NCI-H1092 (cell line): ENCODE results near the gene DNM2.
"Not testable (repeated sequence)": the region's sequence is repeated elsewhere in the genome, so short reads cannot be mapped to it uniquely, and the experiment has no call there.

Experiments used
- DNase-seq: peaks from one replicate; lab custom pipeline; 2025; lab: John Stamatoyannopoulos, UW

Gene DNM2

GRCh38 chr19:10752913-10753704, 35.2 kb downstream of the DNM2 start:
- DNase-seq: no peak

DNA sequence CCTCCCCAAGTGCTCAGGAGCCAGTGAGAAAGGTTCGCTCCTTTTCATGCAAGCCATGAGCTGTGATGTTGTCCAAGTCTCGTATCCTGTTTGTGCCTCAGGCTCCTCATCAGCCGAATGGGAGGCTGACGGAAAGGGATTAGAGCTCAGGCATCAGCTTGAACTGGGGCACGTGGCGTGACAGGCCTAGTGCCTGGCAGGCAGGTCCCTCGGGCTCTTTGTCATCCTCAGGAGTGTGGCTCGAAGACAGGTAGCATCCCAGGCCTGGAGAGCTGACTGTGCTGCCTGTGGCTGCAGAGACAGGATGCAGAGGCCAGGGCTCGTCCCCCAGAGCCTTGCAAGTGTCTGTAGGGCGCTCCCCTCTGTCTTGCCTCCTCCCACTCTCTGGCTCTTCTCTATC, 38.5 kb downstream of the DNM2 start:
- DNase-seq: no peak

DNA sequence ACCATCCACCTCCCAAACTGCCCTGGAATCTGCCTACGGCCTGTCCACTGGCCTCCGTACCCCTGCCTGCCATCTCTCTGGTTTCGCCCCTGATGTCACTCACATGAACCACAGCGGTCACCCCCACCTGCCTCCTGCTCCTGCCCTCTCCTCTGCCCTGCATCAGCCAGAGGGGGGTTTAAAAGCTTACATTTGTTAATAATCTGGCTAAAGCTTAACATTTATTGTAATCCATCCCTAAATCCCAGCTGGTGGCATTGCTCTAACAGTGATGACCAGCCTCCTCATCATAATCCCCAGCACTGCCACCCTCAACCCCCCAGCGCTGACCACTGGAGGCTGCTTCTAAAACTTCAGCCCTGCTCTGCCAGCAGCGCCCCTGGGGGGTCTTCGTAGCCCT, 38.9 kb downstream of the DNM2 start:
- no peak for DNase-seq

DNA sequence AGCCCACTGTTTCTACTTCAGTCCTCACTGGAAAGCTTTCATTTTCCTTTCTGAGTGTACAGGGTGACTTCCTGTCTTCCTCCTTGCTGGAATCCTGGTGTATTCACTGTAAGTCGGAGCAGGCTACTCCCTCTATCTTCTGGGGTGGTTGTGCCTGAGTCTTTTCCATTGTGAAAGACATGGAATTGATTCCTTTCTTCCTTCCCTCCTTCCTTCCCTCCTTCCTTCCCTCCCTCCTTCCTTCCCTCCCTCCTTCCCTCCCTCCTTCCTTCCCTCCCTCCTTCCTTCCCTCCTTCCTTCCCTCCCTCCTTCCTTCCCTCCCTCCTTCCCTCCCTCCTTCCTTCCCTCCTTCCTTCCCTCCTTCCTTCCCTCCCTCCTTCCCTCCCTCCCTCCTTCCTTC, 40.2 kb downstream of the DNM2 start:
- DNase-seq: not testable (repeated sequence)

- DNase-seq: no peak
Observed at GRCh38 chr19:10758978-10759377, 41.1 kb downstream of the DNM2 start.

DNA sequence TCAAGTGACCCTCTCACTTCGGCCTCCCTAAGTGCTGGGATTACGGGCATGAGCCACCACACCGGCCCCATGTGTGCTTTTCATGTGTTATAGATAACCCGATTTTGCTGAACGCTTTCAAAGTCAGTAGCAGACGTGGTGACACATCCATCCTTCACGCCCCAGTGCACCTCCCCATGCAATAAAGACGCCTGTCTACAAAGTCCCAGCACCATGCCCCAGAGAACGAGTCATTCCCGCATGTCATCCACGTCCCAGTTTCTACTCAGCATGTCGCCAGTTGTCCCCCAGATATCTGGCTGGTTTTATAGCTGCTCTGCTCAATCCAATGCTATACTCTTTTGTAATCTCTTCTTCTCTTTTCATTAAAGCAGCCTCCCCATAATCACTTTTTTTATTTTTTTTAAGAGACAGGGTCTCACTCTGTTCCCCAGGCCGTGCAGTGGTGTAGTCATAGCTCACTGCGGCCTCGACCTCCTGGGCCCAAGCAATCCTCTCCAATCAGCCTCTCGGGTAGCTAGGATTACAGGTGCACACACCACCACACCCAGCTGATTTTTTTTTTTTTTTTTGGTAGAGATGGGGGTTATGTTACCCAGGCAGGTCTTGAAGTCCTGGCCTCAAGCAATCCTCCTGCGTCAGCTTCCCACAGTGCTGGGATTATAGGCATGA, 42.5 kb downstream of the DNM2 start:
- DNase-seq: no peak

- no peak for DNase-seq
Observed at GRCh38 chr19:10761443-10762250, 43.8 kb downstream of the DNM2 start.

GRCh38 chr19:10762656-10763055, 44.8 kb downstream of the DNM2 start:
- no peak for DNase-seq

DNA sequence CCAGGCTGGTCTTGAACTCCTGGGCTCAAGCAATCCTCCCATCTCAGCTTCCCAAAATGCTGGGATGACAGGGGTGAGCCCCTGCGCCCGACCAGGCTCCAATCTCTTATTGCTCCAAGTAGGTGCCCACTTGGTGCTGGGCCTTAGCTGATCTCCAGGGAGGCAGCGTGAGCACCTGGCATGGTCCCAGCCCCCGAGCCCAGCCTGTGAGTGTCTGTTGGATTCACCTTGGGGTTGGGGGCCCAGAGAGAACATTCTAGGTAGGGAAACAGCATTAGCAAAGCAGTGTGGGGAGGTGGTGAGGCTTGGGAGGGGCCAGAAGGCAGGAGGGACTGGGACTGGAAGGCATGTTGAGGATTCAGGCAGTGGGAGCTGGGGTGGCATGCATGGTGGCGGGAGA, 45.5 kb downstream of the DNM2 start:
- DNase-seq: no peak

DNA sequence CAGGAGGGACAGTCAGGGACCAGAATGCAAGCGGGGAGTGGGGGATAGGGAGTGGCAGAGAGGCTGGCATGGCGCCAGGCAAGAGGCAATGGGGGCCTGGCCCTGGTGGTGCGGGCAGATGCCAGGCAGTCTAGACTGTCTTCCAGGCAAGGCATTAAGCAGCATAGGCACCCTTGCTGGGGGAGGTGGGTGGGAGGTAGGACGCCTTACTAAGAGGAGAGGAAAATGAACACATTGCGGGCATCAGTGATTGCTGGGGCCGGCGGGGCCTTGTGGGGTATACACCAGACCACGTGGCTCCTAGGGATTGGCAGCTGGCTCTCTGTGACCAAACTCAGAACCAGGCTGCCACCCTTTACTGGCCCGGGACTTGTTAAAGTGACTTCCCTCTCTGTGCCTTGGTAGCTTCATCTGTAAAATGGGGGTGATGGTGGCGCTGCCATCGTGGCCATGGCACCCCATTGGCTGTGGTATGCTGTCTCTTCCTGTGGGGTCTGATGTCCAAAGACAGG, 46.0 kb downstream of the DNM2 start:
- no peak for DNase-seq

GRCh38 chr19:10764340-10764894, 46.5 kb downstream of the DNM2 start:
- no peak for DNase-seq

- DNase-seq: no peak
Observed at GRCh38 chr19:10766049-10766623, 48.3 kb downstream of the DNM2 start.

- DNase-seq: peak; percentile 88
Observed at GRCh38 chr19:10766671-10767201, 48.9 kb downstream of the DNM2 start.

DNA sequence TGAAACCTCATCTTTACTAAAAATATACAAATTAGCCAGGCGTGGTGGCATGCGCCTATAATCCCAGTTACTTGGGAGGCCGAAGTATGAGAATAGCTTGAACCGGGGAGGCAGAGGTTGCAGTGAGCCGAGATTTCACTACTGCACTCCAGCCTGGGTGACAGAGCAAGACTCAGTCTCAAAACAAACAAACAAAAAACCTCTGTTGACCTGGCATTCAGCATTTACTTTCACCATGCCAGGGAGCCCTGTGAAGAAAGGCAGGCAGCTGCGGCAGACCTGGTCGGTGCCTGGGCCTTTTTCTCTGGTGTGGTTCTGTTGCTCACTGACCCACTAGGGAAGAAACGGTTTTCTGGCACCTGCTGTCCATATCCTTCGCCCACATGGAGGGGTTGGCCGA, 49.8 kb downstream of the DNM2 start:
- no peak for DNase-seq

DNA sequence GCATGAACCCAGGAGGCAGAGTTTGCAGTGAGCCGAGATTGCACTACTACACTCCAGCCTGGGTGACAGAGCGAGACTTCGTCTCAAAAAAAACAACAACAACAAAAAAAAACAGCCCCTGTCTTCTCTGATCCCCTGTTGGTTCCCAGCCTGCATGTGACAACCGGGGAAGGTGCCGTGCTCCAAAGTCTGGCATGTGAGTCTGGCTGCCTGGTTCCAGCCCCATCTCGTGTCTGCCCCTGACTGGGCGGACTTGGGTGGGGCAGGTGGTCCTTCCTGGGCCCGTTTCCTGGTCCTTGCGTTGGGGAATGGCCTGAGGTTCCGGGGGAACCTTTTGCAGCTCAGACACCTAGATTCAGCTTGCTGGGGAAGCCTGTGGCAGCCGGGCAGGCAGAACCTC, 50.5 kb downstream of the DNM2 start:
- no peak for DNase-seq

DNA sequence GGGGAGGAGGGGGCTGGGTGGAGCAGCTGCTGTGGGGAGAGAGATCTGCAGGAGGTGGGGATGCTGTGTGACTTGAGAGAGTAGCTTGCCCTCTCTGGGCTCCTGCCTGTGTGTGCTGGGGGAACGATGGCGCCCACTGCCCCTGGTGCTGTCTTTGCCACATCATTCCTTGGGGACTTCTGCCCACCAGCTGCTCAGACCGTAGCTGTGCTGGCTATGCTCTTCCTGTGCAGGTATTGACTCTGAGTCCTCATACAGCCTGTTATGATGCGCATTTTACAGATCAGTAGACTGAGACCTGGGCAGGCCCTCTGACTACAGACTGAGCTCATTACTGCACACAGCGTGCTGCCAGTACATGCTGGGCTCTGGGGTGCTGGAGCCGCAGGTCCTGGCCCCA, 51.1 kb downstream of the DNM2 start:
- DNase-seq: no peak

DNA sequence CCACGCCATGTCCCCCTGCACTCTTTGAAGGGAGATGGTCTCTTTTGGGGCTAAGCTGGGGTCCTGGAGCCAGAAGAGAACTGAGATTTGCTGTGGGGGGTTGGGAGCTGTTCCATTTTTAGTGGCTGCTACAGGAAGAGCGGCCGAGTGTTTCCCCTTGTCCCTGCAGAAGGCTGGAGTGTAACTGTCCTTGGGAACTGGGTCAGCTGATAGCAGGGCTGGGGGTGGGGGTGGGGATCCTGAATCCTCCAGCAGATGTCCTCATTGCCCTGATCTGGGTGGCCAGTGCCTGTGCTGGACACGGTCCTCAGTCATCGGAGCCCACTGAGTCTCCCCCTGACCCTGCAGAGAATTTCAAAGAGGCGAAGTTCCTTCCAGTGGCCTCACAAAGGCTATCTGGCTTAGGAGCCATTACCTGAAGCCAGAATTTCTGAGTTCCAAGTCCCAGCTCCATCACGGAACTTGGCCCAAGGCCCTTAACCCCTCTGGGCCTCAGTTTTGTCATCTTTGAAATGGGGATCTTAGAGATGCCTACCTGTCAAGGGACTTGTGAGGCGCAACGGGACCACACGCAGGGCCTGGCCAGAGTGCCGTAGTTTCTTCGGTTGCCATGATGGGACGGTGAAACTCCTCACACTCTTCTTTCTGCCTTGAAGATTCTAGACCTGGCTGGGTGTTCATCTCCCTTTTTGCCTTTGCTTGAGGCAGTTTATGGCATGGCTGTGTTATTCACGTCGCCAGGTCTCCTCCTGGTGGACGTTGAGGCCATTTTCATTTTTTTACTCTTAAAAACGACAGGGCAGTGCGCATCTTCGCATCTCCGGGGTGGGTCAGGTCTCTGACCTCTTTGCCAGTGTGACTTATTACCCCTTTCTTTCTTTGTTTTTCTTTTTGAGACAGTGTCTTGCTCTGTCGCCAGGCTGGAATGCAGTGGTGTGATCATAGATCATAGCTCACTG, 51.9 kb downstream of the DNM2 start:
- no peak for DNase-seq

DNA sequence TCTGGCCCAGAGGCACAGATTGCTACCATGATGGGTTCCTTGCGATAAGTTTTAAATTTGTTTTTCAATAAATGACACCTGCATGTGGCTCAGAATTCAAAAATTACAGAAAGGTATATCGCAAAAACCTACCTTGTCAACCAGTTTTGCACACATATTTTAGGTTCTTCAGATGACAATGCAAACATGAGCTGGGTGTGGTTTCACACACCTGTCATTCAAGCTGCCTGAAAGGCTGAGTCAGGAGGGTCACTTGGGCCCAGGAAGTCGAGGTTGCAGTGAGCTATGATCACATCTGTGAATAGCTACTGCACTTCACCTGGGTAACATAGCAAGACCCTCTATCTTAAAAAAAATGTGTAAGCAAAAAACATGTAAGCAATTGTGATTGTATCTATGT, 56.1 kb downstream of the DNM2 start:
- no peak for DNase-seq

- no peak for DNase-seq
Observed at GRCh38 chr19:10774893-10775292, 57.0 kb downstream of the DNM2 start.

- no peak for DNase-seq
Observed at GRCh38 chr19:10776900-10777650, 59.2 kb downstream of the DNM2 start.
